WI38 (cell line): ENCODE measurements around the gene RAB5IF.

Experiments used
- H3K4me3 ChIP-seq: 2 replicates; pipeline ENCODE4 v1.5.1; 2011; ENCODE audit warnings: low read depth, mild to moderate bottlenecking, control low read depth, low read length
- CTCF ChIP-seq: IDR thresholded peaks from 2 replicates; pipeline ENCODE4 v1.5.1; 2012; ENCODE audit warnings: low read depth, mild to moderate bottlenecking, control low read depth, low read length

RAB5IF gene

GRCh38 chr20:36571564-36572504 is 33.7 kb upstream of the RAB5IF start:
- TF ChIP-seq CTCF = no peak
- H3K4me3 ChIP-seq = no peak overlapping the region

- H3K4me3 ChIP-seq = peak overlapping the region; percentile 26
- no peak for TF ChIP-seq CTCF
Measured at GRCh38 chr20:36572701-36573102, 32.9 kb upstream of the RAB5IF start.

- peak within 1 kb of the TSS; percentile 78 for H3K4me3 ChIP-seq
- TF ChIP-seq CTCF = no peak
Measured at GRCh38 chr20:36573103-36573797, 32.3 kb upstream of the RAB5IF start, which contains the start of gene TGIF2. Gene TGIF2 (plus strand): TSS chr20:36573597. CDS start chr20:36578775, 5,178 bp downstream.

GRCh38 chr20:36573798-36574365 is 31.7 kb upstream of the RAB5IF start:
- TF ChIP-seq CTCF = no peak
- peak overlapping the region; percentile 78 for H3K4me3 ChIP-seq

- TF ChIP-seq CTCF = no peak
- H3K4me3 ChIP-seq = peak overlapping the region; percentile 78
Measured at GRCh38 chr20:36574366-36575135, 31.0 kb upstream of the RAB5IF start.

GRCh38 chr20:36576081-36576445 is 29.5 kb upstream of the RAB5IF start:
- no peak overlapping the region for H3K4me3 ChIP-seq
- TF ChIP-seq CTCF = no peak
